SK-N-SH (cell line): ENCODE data around the gene ERLEC1. TPM values are rescaled to one million over a fixed set of nuclear protein-coding genes. Genes with fewer than 3 reads are reported as not detected.

Experiments used
- CTCF ChIA-PET: fragments of 300-600, 350-600 bp; formaldehyde crosslinking; extraction: SDS; loops from one replicate; lab custom pipeline; 2021; lab: Yijun Ruan, JAX
- POLR2A ChIA-PET: fragments of 350-600 bp; sonication (Branson Sonifier 250); formaldehyde crosslinking; extraction: SDS; loops from one replicate; lab custom pipeline; 2020; ENCODE audit warnings: antibody characterized with exemption, inconsistent platforms; lab: Yijun Ruan, JAX
- DNase-seq: peaks from one replicate; pipeline ENCODE4 v3.0.0; 2012
- H2AFZ ChIP-seq: fragments of 200-600 bp; sonication (generic); 2 replicates; pipeline ENCODE4 v1.8.1; 2016; ENCODE audit warnings: antibody characterized with exemption, mild to moderate bottlenecking, low read depth
- H3F3A ChIP-seq: fragments of 200-600 bp; sonication (generic); replicated peaks from 2 replicates; pipeline ENCODE3; 2016; ENCODE audit warnings: antibody characterized with exemption, mild to moderate bottlenecking; ENCODE audit not compliant: insufficient read depth
- H3K27ac ChIP-seq, 2 experiments: fragments of 200-500 bp in 1 of 2; fragments of 200-600 bp in 1 of 2; sonication (Bioruptor generic) in 1 of 2; sonication (generic), shearing (Covaris generic) in 1 of 2; 2 replicates each; pipeline versions ENCODE4 v1.5.1 to v1.6.1; 2014 to 2016; ENCODE audit warnings: low read depth in 2 of 2, inconsistent platforms in 1 of 2, low read length in 1 of 2, mild to moderate bottlenecking in 1 of 2, mixed read lengths in 1 of 2
- H3K27me3 ChIP-seq: fragments of 200-600 bp; sonication (generic), shearing (Covaris generic); 2 replicates; pipeline ENCODE4 v1.6.1; 2016; ENCODE audit warnings: mixed run types; ENCODE audit not compliant: insufficient read depth
- H3K36me3 ChIP-seq, 2 experiments: fragments of 200-500 bp in 1 of 2; fragments of 200-600 bp in 1 of 2; sonication (Bioruptor generic) in 1 of 2; sonication (generic) in 1 of 2; replicated peaks in 1 of 2; 2 replicates each; pipeline versions ENCODE3 to v1.5.1; 2014 to 2016; ENCODE audit warnings: low read length in 1 of 2, mild to moderate bottlenecking in 1 of 2; ENCODE audit not compliant: insufficient read depth in 2 of 2, control insufficient read depth in 1 of 2
- H3K4me1 ChIP-seq, 2 experiments: fragments of 200-500 bp in 1 of 2; fragments of 200-600 bp in 1 of 2; sonication (Bioruptor generic) in 1 of 2; sonication (generic), shearing (Covaris generic) in 1 of 2; 2 replicates each; pipeline versions ENCODE4 v1.5.1 to v1.6.1; 2014 to 2016; ENCODE audit warnings: low read depth in 1 of 2, low read length in 1 of 2, mixed run types in 1 of 2; ENCODE audit not compliant: insufficient read depth in 2 of 2, control insufficient read depth in 1 of 2
- H3K4me2 ChIP-seq: fragments of 200-600 bp; sonication (generic), shearing (Covaris generic); 2 replicates; pipeline ENCODE4 v1.6.1; 2017; ENCODE audit warnings: mixed run types
- H3K4me3 ChIP-seq, 2 experiments: fragments of 200-500 bp in 1 of 2; fragments of 200-600 bp in 1 of 2; sonication (Bioruptor generic) in 1 of 2; sonication (generic), shearing (Covaris generic) in 1 of 2; 2 replicates each; pipeline versions ENCODE4 v1.5.1 to v1.8.1; 2014 to 2016; ENCODE audit warnings: low read depth in 2 of 2, inconsistent platforms in 1 of 2, low read length in 1 of 2, mild to moderate bottlenecking in 1 of 2, mixed read lengths in 1 of 2, moderate library complexity in 1 of 2
- H3K79me2 ChIP-seq: fragments of 200-600 bp; sonication (generic); 2 replicates; pipeline ENCODE4 v1.8.1; 2017; ENCODE audit warnings: mild to moderate bottlenecking; ENCODE audit not compliant: insufficient read depth
- H3K9ac ChIP-seq: fragments of 200-600 bp; sonication (generic); 2 replicates; pipeline ENCODE4 v1.6.1; 2017; ENCODE audit warnings: mixed run types
- H3K9me2 ChIP-seq: fragments of 200-600 bp; sonication (generic); 2 replicates; pipeline ENCODE4 v1.6.1; 2017; ENCODE audit warnings: mixed run types
- H3K9me3 ChIP-seq: fragments of 200-600 bp; sonication (generic); 2 replicates; pipeline ENCODE4 v1.6.1; 2017; ENCODE audit warnings: mixed run types, mild to moderate bottlenecking, moderate library complexity
- H4K20me1 ChIP-seq: fragments of 200-600 bp; sonication (generic); 2 replicates; pipeline ENCODE4 v1.6.1; 2017; ENCODE audit warnings: mild to moderate bottlenecking, mixed run types; ENCODE audit not compliant: insufficient read depth
- CHD2 ChIP-seq: fragments of 150-350 bp; IDR thresholded peaks from 2 replicates; pipeline ENCODE4 v1.6.1; 2018; ENCODE audit warnings: low read length; ENCODE audit not compliant: partially characterized antibody
- ELF1 ChIP-seq: IDR thresholded peaks from 2 replicates; pipeline ENCODE4 v1.4.0; 2012
- EP300 ChIP-seq, 2 experiments: IDR thresholded peaks; 2 replicates each; pipeline versions ENCODE4 v1.4.0 to v1.6.1; 2012; ENCODE audit warnings: borderline replicate concordance in 1 of 2, low read depth in 1 of 2, low read length in 1 of 2
- EZH2phosphoT487 ChIP-seq: fragments of 200-600 bp; sonication (generic); IDR thresholded peaks from 2 replicates; pipeline ENCODE4 v1.6.1; 2017; ENCODE audit warnings: low read depth, mixed run types, mild to moderate bottlenecking, antibody characterized with exemption, moderate library complexity, borderline replicate concordance
- FOSL2 ChIP-seq: IDR thresholded peaks from 2 replicates; pipeline ENCODE4 v1.4.0; 2012; ENCODE audit warnings: low read depth, mild to moderate bottlenecking, moderate library complexity, borderline replicate concordance
- FOXJ3 ChIP-seq: sonication (generic); formaldehyde crosslinking; IDR thresholded peaks from 2 replicates; pipeline ENCODE4 v1.5.1; 2020; ENCODE audit warnings: mild to moderate bottlenecking, missing genetic modification reagents
- FOXM1 ChIP-seq: IDR thresholded peaks from 2 replicates; pipeline ENCODE4 v1.4.0; 2012; ENCODE audit warnings: low read depth, mild to moderate bottlenecking
- GABPA ChIP-seq: IDR thresholded peaks from 2 replicates; pipeline ENCODE4 v1.4.0; 2012; ENCODE audit warnings: low read depth, mild to moderate bottlenecking
- GATA2 ChIP-seq: sonication (generic); formaldehyde crosslinking; IDR thresholded peaks from 2 replicates; pipeline ENCODE4 v1.5.0; 2020; ENCODE audit warnings: mild to moderate bottlenecking, missing genetic modification reagents
- JUND ChIP-seq: IDR thresholded peaks from 2 replicates; pipeline ENCODE4 v1.4.0; 2012
- NRF1 ChIP-seq: IDR thresholded peaks from 2 replicates; pipeline ENCODE4 v1.6.1; 2012; ENCODE audit warnings: low read depth, mild to moderate bottlenecking, low read length
- RFX5 ChIP-seq: IDR thresholded peaks from 2 replicates; pipeline ENCODE4 v1.6.1; 2012; ENCODE audit warnings: mild to moderate bottlenecking, improper control_type of control experiment, low read length
- RXRA ChIP-seq: IDR thresholded peaks from 2 replicates; pipeline ENCODE4 v1.4.0; 2012; ENCODE audit warnings: low read depth, mild to moderate bottlenecking, borderline replicate concordance
- SIN3A ChIP-seq: IDR thresholded peaks from 2 replicates; pipeline ENCODE4 v1.6.1; 2012; ENCODE audit warnings: low read depth, mild to moderate bottlenecking, low read length, moderate library complexity, borderline replicate concordance
- TAF1 ChIP-seq: IDR thresholded peaks from 2 replicates; pipeline ENCODE4 v1.6.1; 2012; ENCODE audit warnings: low read depth, mild to moderate bottlenecking, low read length, moderate library complexity, borderline replicate concordance
- TCF12 ChIP-seq: IDR thresholded peaks from 2 replicates; pipeline ENCODE4 v1.4.0; 2012
- TEAD4 ChIP-seq: IDR thresholded peaks from 2 replicates; pipeline ENCODE4 v1.4.0; 2012; ENCODE audit warnings: mild to moderate bottlenecking, borderline replicate concordance; ENCODE audit not compliant: insufficient read depth
- YY1 ChIP-seq: IDR thresholded peaks from 2 replicates; pipeline ENCODE4 v1.4.0; 2012; ENCODE audit warnings: low read depth, mild to moderate bottlenecking
- WGBS: methylation state at CpG from one replicate; pipeline ENCODE4 v1.1.6; 2017; ENCODE audit warnings: low lambda C conversion rate; 5-methylcytosine and 5-hydroxymethylcytosine counted together
- polyA plus RNA-seq, 3 experiments: library from polyadenylated mRNA; depleted of rRNA; stranded (reverse); fragments of >200 nt; gene quantifications; 2 replicates each; pipeline ENCODE4 v1.2.3, GENCODE V29; 2012
- TF ChIP-seq, protein P1 (sequence below): IDR thresholded peaks from 2 replicates; pipeline ENCODE4 v1.4.0; 2012; ENCODE audit warnings: low read depth, borderline replicate concordance
- TF ChIP-seq, protein P2 (sequence below): IDR thresholded peaks from 2 replicates; pipeline ENCODE4; 2012
- TF ChIP-seq, protein P3 (sequence below): fragments of 200-600 bp; sonication (generic); IDR thresholded peaks from 2 replicates; pipeline ENCODE4 v1.6.1; 2017; ENCODE audit warnings: antibody characterized with exemption, mild to moderate bottlenecking, moderate library complexity
- TF ChIP-seq, protein P4 (sequence below): IDR thresholded peaks from 2 replicates; pipeline ENCODE4 v1.6.1; 2012; ENCODE audit warnings: mild to moderate bottlenecking, low read depth, low read length, moderate library complexity

Gene ERLEC1
- polyA plus RNA-seq, 1 of the 3 experiments (the other 2 are of a cell fraction): 61.7 TPM

DNA sequence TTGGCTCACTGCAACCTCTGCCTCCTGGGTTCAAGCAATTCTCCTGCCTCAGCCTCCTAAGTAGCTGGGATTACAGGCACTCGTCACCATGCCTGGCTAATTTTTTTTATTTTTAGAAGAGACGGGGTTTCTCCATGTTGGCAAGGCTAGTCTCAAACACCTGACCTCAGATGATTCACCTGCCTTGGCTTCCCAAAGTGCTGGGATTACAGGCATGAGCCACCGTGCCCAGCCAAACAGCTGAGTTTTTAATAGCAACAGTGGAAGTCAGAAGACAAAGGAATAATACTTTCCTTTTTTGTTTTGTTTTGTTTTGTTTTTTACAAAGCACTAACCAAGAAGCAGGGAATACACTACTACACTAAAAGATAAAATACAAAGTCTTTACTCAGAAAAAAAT is 56.0 kb downstream of the ERLEC1 start:
- H3K4me1 ChIP-seq: no peaks in the 10 kb centered on the region
- no peak overlapping the region for H2AFZ ChIP-seq
- POLR2A ChIA-PET: no interaction called here
- no peak for DNase-seq
- no peak overlapping the region for H3K9ac ChIP-seq
- no peak overlapping the region for H3K4me3 ChIP-seq
- no peaks in the 10 kb centered on the region for H4K20me1 ChIP-seq
- 63% methylated on average over 3 of the region's 3 CpGs for WGBS
- H3K27me3 ChIP-seq: no peaks in the 10 kb centered on the region
- H3K9me3 ChIP-seq: no peaks in the 10 kb centered on the region
- CTCF ChIA-PET: no interaction called here
- H3F3A ChIP-seq: peaks cover 3% of the 10 kb centered on the region
- TF ChIP-seq SIN3A: no peak
- TF ChIP-seq GATA2 (CRISPR knock-in tag): no peak
- TF ChIP-seq FOXJ3: no peak
- TF ChIP-seq TCF12: no peak
- no peak for TF ChIP-seq TEAD4
- TF ChIP-seq ELF1: no peak
- TF ChIP-seq TAF1: no peak
- no peak for TF ChIP-seq YY1
- no peak for TF ChIP-seq FOXM1
- no peak for TF ChIP-seq RXRA
- no peak for TF ChIP-seq EZH2phosphoT487
- no peak for TF ChIP-seq CHD2
- no peak for TF ChIP-seq RFX5
- TF ChIP-seq FOSL2: no peak
- TF ChIP-seq, all 33 proteins: peak for 0
- H3K36me3 ChIP-seq: no peaks in the 10 kb centered on the region
- no peaks in the 10 kb centered on the region for H3K9me2 ChIP-seq
- H3K79me2 ChIP-seq: no peaks in the 10 kb centered on the region
- H3K4me2 ChIP-seq: no peak overlapping the region
- H3K27ac ChIP-seq: no peak overlapping the region

DNA sequence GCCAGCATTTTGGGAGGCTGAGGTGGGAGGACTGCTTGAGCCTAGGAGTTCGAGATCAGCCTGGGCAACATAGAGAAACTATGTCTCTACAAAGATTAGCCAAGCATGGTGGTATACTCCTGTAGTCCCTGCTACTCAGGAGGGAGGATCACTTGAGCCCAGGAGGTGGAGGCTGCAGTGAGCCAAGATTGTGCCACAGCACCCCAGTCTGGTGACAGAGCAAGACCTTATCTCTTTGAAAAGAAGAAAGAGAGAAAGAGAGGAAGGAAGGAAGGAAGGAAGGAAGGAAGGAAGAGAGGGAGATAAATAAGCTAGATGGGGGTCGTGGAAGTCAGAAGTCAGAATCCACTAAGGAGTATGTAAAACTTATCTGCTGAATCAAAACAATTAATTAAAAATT is 56.8 kb downstream of the ERLEC1 start:
- Histone ChIP-seq H3K27ac (no peak overlapping the region), H3K27me3 (no peaks in the 10 kb centered on the region), H3K4me3 (no peak overlapping the region), H3K4me2 (no peak overlapping the region), H3K79me2 (no peaks in the 10 kb centered on the region), H3K9me3 (no peaks in the 10 kb centered on the region), H3F3A (peaks cover 3% of the 10 kb centered on the region), H2AFZ (no peak overlapping the region), H3K4me1 (no peaks in the 10 kb centered on the region), H3K9me2 (no peaks in the 10 kb centered on the region), H4K20me1 (no peaks in the 10 kb centered on the region), H3K36me3 (peaks cover 0 to 4% of the 10 kb centered on the region in 2 experiments), H3K9ac (no peak overlapping the region)
- 71% methylated on average over 2 of the region's 2 CpGs for WGBS
- POLR2A ChIA-PET: no interaction called here
- no peak for TF ChIP-seq EZH2phosphoT487
- no peak for TF ChIP-seq JUND
- TF ChIP-seq, protein P1, sequence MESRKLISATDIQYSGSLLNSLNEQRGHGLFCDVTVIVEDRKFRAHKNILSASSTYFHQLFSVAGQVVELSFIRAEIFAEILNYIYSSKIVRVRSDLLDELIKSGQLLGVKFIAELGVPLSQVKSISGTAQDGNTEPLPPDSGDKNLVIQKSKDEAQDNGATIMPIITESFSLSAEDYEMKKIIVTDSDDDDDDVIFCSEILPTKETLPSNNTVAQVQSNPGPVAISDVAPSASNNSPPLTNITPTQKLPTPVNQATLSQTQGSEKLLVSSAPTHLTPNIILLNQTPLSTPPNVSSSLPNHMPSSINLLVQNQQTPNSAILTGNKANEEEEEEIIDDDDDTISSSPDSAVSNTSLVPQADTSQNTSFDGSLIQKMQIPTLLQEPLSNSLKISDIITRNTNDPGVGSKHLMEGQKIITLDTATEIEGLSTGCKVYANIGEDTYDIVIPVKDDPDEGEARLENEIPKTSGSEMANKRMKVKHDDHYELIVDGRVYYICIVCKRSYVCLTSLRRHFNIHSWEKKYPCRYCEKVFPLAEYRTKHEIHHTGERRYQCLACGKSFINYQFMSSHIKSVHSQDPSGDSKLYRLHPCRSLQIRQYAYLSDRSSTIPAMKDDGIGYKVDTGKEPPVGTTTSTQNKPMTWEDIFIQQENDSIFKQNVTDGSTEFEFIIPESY: no peak
- TF ChIP-seq RXRA: no peak
- TF ChIP-seq, protein P2, sequence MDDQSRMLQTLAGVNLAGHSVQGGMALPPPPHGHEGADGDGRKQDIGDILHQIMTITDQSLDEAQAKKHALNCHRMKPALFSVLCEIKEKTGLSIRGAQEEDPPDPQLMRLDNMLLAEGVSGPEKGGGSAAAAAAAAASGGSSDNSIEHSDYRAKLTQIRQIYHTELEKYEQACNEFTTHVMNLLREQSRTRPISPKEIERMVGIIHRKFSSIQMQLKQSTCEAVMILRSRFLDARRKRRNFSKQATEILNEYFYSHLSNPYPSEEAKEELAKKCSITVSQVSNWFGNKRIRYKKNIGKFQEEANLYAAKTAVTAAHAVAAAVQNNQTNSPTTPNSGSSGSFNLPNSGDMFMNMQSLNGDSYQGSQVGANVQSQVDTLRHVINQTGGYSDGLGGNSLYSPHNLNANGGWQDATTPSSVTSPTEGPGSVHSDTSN: no peak
- TF ChIP-seq NRF1: no peak
- TF ChIP-seq RFX5: no peak
- no peak for TF ChIP-seq EP300 (IDR thresholded peaks at IDR 0.05; ENCODE audit: borderline replicate concordance in 1 of 2, low read depth in 1 of 2, low read length in 1 of 2)
- no peak for TF ChIP-seq GABPA
- no peak for TF ChIP-seq TCF12
- TF ChIP-seq, protein P3, sequence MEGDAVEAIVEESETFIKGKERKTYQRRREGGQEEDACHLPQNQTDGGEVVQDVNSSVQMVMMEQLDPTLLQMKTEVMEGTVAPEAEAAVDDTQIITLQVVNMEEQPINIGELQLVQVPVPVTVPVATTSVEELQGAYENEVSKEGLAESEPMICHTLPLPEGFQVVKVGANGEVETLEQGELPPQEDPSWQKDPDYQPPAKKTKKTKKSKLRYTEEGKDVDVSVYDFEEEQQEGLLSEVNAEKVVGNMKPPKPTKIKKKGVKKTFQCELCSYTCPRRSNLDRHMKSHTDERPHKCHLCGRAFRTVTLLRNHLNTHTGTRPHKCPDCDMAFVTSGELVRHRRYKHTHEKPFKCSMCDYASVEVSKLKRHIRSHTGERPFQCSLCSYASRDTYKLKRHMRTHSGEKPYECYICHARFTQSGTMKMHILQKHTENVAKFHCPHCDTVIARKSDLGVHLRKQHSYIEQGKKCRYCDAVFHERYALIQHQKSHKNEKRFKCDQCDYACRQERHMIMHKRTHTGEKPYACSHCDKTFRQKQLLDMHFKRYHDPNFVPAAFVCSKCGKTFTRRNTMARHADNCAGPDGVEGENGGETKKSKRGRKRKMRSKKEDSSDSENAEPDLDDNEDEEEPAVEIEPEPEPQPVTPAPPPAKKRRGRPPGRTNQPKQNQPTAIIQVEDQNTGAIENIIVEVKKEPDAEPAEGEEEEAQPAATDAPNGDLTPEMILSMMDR: no peak
- TF ChIP-seq FOXM1: no peak
- no peak for TF ChIP-seq TAF1
- TF ChIP-seq, protein P4, sequence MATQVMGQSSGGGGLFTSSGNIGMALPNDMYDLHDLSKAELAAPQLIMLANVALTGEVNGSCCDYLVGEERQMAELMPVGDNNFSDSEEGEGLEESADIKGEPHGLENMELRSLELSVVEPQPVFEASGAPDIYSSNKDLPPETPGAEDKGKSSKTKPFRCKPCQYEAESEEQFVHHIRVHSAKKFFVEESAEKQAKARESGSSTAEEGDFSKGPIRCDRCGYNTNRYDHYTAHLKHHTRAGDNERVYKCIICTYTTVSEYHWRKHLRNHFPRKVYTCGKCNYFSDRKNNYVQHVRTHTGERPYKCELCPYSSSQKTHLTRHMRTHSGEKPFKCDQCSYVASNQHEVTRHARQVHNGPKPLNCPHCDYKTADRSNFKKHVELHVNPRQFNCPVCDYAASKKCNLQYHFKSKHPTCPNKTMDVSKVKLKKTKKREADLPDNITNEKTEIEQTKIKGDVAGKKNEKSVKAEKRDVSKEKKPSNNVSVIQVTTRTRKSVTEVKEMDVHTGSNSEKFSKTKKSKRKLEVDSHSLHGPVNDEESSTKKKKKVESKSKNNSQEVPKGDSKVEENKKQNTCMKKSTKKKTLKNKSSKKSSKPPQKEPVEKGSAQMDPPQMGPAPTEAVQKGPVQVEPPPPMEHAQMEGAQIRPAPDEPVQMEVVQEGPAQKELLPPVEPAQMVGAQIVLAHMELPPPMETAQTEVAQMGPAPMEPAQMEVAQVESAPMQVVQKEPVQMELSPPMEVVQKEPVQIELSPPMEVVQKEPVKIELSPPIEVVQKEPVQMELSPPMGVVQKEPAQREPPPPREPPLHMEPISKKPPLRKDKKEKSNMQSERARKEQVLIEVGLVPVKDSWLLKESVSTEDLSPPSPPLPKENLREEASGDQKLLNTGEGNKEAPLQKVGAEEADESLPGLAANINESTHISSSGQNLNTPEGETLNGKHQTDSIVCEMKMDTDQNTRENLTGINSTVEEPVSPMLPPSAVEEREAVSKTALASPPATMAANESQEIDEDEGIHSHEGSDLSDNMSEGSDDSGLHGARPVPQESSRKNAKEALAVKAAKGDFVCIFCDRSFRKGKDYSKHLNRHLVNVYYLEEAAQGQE: no peak
- DNase-seq: no peak
- CTCF ChIA-PET: no interaction called here
